RPMI7951 (cell line): Measurements from ENCODE around the gene GRM4. TPM values are rescaled to one million over a fixed set of nuclear protein-coding genes. Genes with fewer than 3 reads are reported as not detected.
"Not testable (repeated sequence)": the region's sequence is repeated elsewhere in the genome, so short reads cannot be mapped to it uniquely, and the experiment has no call there.

Source experiments
- DNase-seq: peaks from one replicate; pipeline ENCODE4 v3.0.0-alpha.2; 2012; ENCODE audit warnings: low read depth
- total RNA-seq: library from RNA; depleted of rRNA; stranded (reverse); fragments of >200 nt; shearing (Covaris generic); gene quantifications from 2 replicates; pipeline ENCODE4 v1.2.3, GENCODE V29; 2014

Gene GRM4
- total RNA-seq, 1 experiment from 2014 or later, result not detected

GRCh38 chr6:34045771-34046170, 100.1 kb downstream of the GRM4 start:
- DNase-seq, result no peak

- DNase-seq, result no peak
Observed at GRCh38 chr6:34044945-34045595, 100.8 kb downstream of the GRM4 start.

GRCh38 chr6:34043359-34043758, 102.5 kb downstream of the GRM4 start:
- DNase-seq, result no peak

GRCh38 chr6:34041998-34042397, 103.9 kb downstream of the GRM4 start:
- DNase-seq, result not testable (repeated sequence)

GRCh38 chr6:34041385-34041784, 104.5 kb downstream of the GRM4 start:
- no peak for DNase-seq

GRCh38 chr6:34039943-34040342, 105.9 kb downstream of the GRM4 start:
- DNase-seq, result no peak

- no peak for DNase-seq
Observed at GRCh38 chr6:34037151-34037550, 108.7 kb downstream of the GRM4 start.

GRCh38 chr6:34036357-34037069, 109.4 kb downstream of the GRM4 start:
- DNase-seq, result no peak

- DNase-seq, result no peak
Observed at GRCh38 chr6:34035704-34036356, 110.1 kb downstream of the GRM4 start.

GRCh38 chr6:34035161-34035560, 110.7 kb downstream of the GRM4 start:
- no peak for DNase-seq

GRCh38 chr6:34032856-34033255, 113.0 kb downstream of the GRM4 start:
- DNase-seq, result no peak

- DNase-seq, result no peak
Observed at GRCh38 chr6:34031625-34032383, 114.1 kb downstream of the GRM4 start.

- DNase-seq, result no peak
Observed at GRCh38 chr6:34030831-34031624, 114.9 kb downstream of the GRM4 start.

- DNase-seq, result no peak
Observed at GRCh38 chr6:34029489-34030280, 116.2 kb downstream of the GRM4 start.

GRCh38 chr6:34028691-34029360, 117.1 kb downstream of the GRM4 start:
- no peak for DNase-seq

- no peak for DNase-seq
Observed at GRCh38 chr6:34027939-34028441, 117.9 kb downstream of the GRM4 start.

GRCh38 chr6:34027445-34027936, 118.4 kb downstream of the GRM4 start:
- peak; percentile 15 for DNase-seq

GRCh38 chr6:34025861-34026260, 120.0 kb downstream of the GRM4 start:
- no peak for DNase-seq

- DNase-seq, result no peak
Observed at GRCh38 chr6:34025112-34025807, 120.6 kb downstream of the GRM4 start.
